GM21367 (cell line): ENCODE results near the gene SSPN.

Source experiments
- ATAC-seq: cut with Tn5 transposase; IDR thresholded peaks from one replicate; pipeline ENCODE4 v1.9.1; 2021; ENCODE audit not compliant: unreplicated experiment

SSPN gene

GRCh38 chr12:26185532-26186320, 9.6 kb upstream of the SSPN start:
- no peak for ATAC-seq

GRCh38 chr12:26187014-26187798, 8.2 kb upstream of the SSPN start:
- no peak for ATAC-seq

- no peak for ATAC-seq
Measured at GRCh38 chr12:26188127-26188526, 7.2 kb upstream of the SSPN start.

GRCh38 chr12:26188641-26189040, 6.7 kb upstream of the SSPN start:
- ATAC-seq: no peak

- no peak for ATAC-seq
Measured at GRCh38 chr12:26192142-26192541, 3.2 kb upstream of the SSPN start.

- ATAC-seq: no peak
Measured at GRCh38 chr12:26193539-26193938, 1.8 kb upstream of the SSPN start.

- ATAC-seq: no peak
Measured at GRCh38 chr12:26195641-26196420, 458 bp downstream of the SSPN start.

GRCh38 chr12:26196421-26196716, 996 bp downstream of the SSPN start:
- ATAC-seq: no peak

GRCh38 chr12:26197832-26198231, 2.5 kb downstream of the SSPN start:
- no peak for ATAC-seq

GRCh38 chr12:26198742-26199141, 3.4 kb downstream of the SSPN start:
- ATAC-seq: no peak

GRCh38 chr12:26203167-26203780, 7.9 kb downstream of the SSPN start:
- ATAC-seq: no peak

GRCh38 chr12:26204612-26205289, 9.4 kb downstream of the SSPN start:
- no peak for ATAC-seq

- no peak for ATAC-seq
Measured at GRCh38 chr12:26205298-26205697, 9.9 kb downstream of the SSPN start.

GRCh38 chr12:26205941-26206340, 10.6 kb downstream of the SSPN start:
- no peak for ATAC-seq

- no peak for ATAC-seq
Measured at GRCh38 chr12:26211331-26211730, 16.0 kb downstream of the SSPN start.

GRCh38 chr12:26212396-26212795, 17.0 kb downstream of the SSPN start:
- no peak for ATAC-seq

GRCh38 chr12:26212988-26213387, 17.6 kb downstream of the SSPN start:
- ATAC-seq: no peak

GRCh38 chr12:26214121-26214520, 18.7 kb downstream of the SSPN start:
- ATAC-seq: no peak

GRCh38 chr12:26219736-26220135, 24.4 kb downstream of the SSPN start:
- ATAC-seq: no peak

GRCh38 chr12:26224657-26225056, 29.3 kb downstream of the SSPN start:
- no peak for ATAC-seq

- ATAC-seq: no peak
Measured at GRCh38 chr12:26226122-26226521, 30.7 kb downstream of the SSPN start.
